Hippocampal formation (tissue), 2 donors: ENCODE measurements around the gene KRT73.

ENCODE experiments used
- DNase-seq, 2 donors: peaks; one replicate each; lab custom pipeline; 2025; lab: John Stamatoyannopoulos, UW

The KRT73 gene

GRCh38 chr12:52618216-52618615 lies at the start of gene KRT73:
Gene KRT73, minus strand, starts transcription at chr12:52618559. Its CDS starts 35 bp downstream, at chr12:52618524.
- no peak for DNase-seq

- no peak for DNase-seq
These were observed 49.6 kb upstream of the KRT73 start for GRCh38 chr12:52667931-52668330.

- no peak for DNase-seq
These were observed 49.1 kb upstream of the KRT73 start for GRCh38 chr12:52667509-52667908.

- no peak for DNase-seq
These were observed 48.1 kb upstream of the KRT73 start for GRCh38 chr12:52666471-52666870.

GRCh38 chr12:52663420-52663819 lies 45.1 kb upstream of the KRT73 start:
- DNase-seq: no peak

- no peak for DNase-seq
These were observed 44.5 kb upstream of the KRT73 start for GRCh38 chr12:52662918-52663229.

GRCh38 chr12:52662093-52662917 lies 43.9 kb upstream of the KRT73 start:
- DNase-seq: no peak

- no peak for DNase-seq
These were observed 43.3 kb upstream of the KRT73 start for GRCh38 chr12:52661668-52662067.

- no peak for DNase-seq
These were observed 42.7 kb upstream of the KRT73 start for GRCh38 chr12:52660934-52661499.

- no peak for DNase-seq
These were observed 41.6 kb upstream of the KRT73 start for GRCh38 chr12:52659951-52660350.

GRCh38 chr12:52659395-52659794 lies 41.0 kb upstream of the KRT73 start:
- DNase-seq: no peak

- DNase-seq: no peak
These were observed 39.8 kb upstream of the KRT73 start for GRCh38 chr12:52658196-52658595.

- DNase-seq: no peak
These were observed 39.0 kb upstream of the KRT73 start for GRCh38 chr12:52657250-52657902.

- no peak for DNase-seq
These were observed 38.3 kb upstream of the KRT73 start for GRCh38 chr12:52656616-52657015.

GRCh38 chr12:52655720-52656124 lies 37.4 kb upstream of the KRT73 start:
- DNase-seq: no peak

GRCh38 chr12:52655251-52655650 lies 36.9 kb upstream of the KRT73 start:
- no peak for DNase-seq

GRCh38 chr12:52651726-52652261 lies 33.4 kb upstream of the KRT73 start, which contains the start of gene KRT2:
Gene KRT2, minus strand, starts transcription at chr12:52652211. Its CDS starts 69 bp downstream, at chr12:52652142.
- no peak for DNase-seq

GRCh38 chr12:52650520-52651081 lies 32.2 kb upstream of the KRT73 start:
- no peak for DNase-seq

GRCh38 chr12:52649066-52649465 lies 30.7 kb upstream of the KRT73 start:
- no peak for DNase-seq

GRCh38 chr12:52648012-52648550 lies 29.7 kb upstream of the KRT73 start:
- no peak for DNase-seq

- DNase-seq: no peak
These were observed 29.2 kb upstream of the KRT73 start for GRCh38 chr12:52647601-52648000.

GRCh38 chr12:52646613-52647012 lies 28.3 kb upstream of the KRT73 start:
- DNase-seq: no peak
